Measurements from ENCODE around the gene INSIG1.

The INSIG1 gene

DNA sequence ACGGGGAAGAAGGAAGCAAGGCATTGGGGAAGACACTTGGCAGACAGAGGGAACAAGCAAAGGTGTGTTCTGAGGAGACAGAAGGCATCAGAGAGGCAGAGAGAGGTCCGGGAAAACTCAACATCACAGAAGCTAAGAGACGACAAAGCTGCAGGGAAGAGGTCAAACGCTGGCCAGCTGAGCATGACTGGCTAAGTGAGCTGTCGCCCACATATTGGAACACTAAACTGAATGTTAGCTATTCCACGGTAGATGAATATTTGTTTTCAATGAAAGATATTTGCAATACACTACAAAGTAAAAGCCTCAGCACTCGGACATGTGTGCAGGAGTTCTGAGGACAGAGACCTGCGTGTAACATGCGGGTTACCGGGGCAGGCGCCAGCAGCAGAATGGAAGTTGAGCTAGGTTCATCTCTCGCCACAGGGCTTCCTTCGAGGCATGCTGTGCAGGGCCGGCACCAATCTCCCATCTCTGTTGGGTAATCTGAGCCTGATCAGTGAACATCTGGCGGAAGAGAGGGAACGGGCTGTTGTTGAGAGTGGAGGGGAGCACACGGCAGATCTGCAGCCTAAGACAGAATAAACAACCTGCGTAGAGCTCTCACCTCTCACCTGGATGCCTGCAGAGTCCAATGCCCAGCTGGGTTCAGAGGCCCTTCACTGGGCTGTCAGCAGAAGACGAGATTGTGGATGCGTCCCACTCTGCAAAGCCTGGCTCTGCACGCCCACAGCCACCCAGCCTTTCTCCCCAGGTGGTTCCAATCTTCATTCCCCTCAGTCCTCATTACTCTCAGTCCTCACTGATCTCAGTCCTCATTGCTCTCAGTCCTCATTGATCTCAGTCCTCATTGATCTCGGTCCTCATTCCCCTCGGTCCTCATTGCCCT, 35.9 kb downstream of the INSIG1 start:
- no peak for DNase-seq

GRCh38 chr7:155336812-155337602, 39.3 kb downstream of the INSIG1 start:
- DNase-seq, result no peak

DNA sequence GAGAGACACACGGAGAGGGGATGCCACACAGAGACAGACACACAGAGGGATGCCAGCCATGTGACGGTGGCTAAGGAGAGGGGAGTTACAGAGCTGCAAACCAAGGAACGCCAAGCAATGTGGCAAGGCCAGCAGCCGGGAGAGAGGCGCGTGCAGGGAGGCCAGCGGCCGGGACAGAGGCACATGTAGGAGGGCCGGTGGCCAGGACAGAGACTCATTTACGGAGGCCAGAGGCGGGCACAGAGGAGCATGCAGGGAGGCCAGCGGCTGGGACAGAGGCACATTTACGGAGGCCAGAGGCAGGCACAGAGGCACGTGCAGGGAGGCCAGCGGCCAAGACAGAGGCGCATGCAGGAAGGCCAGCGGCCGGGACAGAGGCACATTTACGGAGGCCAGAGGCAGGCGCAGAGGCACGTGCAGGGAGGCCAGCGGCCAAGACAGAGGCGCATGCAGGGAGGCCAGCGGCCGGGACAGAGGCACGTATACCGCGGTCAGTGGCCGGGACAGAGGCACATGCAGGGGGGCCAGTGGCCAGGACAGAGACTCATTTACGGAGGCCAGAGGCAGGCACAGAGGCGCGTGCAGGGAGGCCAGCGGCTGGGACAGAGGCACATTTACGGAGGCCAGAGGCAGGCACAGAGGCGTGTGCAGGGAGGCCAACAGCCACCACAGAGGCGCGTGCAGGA, 40.4 kb downstream of the INSIG1 start:
- no peak for DNase-seq

- DNase-seq, result no peak
Measured at GRCh38 chr7:155338632-155339320, 41.1 kb downstream of the INSIG1 start.

DNA sequence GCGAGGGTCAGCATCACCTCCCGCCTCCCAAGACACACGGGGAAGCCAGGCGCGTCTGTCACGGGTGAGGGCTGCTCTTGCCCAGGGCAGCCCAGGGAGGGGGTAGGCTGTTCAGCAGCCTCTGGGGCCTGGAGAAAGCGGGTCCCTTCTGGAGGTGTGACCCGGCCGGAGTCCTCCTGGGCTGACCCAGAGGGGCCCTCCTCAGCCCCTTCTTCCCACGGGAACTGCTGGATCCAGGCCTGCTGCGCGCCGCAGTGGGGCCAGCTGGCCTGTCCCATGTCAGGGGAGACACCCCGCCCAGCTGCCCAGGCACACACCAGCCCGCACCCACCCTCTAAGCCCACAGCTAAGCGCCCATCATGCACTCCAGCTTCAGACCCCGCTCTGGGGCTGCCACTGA, 41.8 kb downstream of the INSIG1 start:
- DNase-seq, result no peak

GRCh38 chr7:155340071-155340531, 42.4 kb downstream of the INSIG1 start:
- no peak for DNase-seq

DNA sequence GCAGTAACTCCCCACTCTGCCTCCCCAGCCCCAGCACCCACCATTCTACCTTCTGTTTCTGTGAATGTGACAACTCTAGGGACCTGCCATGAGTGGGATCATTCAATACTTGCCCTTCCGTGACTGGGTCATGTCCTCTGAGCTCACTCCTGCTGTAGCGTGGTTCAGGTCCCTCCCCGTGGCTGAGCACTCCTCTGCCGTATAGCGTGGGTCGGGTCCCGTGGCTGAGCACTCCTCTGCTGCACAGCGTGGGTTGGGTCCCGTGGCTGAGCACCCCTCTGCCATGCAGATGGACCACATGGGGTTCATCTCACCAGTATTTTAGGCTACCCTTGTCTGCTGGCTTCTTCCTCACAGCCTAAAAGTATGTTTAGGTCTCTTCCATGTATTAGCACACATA, 43.0 kb downstream of the INSIG1 start:
- DNase-seq, result no peak

GRCh38 chr7:155341463-155341983, 43.8 kb downstream of the INSIG1 start:
- no peak for DNase-seq

- DNase-seq, result no peak
Measured at GRCh38 chr7:155342313-155342712, 44.6 kb downstream of the INSIG1 start.

GRCh38 chr7:155343150-155343549, 45.5 kb downstream of the INSIG1 start:
- no peak for DNase-seq

GRCh38 chr7:155343661-155344121, 46.0 kb downstream of the INSIG1 start:
- DNase-seq, result no peak

GRCh38 chr7:155344270-155344617, 46.6 kb downstream of the INSIG1 start:
- no peak for DNase-seq

- DNase-seq, result peak; percentile 71
Measured at GRCh38 chr7:155344618-155345433, 47.1 kb downstream of the INSIG1 start.

DNA sequence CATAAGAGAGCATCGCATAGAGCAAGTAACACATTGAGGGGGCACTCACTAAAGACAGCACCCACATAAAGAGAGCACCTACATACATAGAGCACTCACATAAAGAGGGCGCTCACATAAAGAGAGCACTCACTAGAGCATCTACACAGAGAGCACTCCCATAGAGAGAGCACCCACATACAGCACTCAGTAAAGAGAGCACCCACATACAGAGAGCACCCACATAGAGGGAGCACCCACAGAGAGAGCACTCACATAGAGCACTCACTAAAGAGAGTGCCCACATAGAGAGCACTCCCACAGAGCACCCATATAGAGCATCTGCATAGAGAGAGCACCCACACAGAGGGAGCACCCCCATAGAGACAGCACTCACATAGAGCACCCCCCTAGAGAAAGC, 47.8 kb downstream of the INSIG1 start:
- no peak for DNase-seq

- DNase-seq, result no peak
Measured at GRCh38 chr7:155346285-155346684, 48.6 kb downstream of the INSIG1 start.

DNA sequence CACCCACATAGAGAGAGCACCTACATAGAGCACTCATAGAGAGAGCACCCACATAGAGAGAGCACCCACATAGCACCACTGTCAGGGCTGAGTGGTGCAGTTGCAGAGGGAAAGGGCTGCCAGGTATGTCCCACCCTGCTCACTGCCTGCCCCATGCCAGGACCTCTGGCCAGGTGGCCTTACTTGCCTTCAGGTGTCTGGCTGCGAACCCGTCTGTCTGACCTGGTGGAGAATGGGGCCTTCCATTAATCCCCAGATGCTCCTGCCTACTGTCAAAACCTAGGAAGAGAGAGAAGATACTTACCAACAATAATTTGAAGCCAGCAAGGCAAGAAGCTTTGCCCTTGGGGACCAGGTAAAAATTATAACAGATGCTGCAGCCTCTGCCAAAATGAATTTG, 51.1 kb downstream of the INSIG1 start:
- DNase-seq, result no peak

DNA sequence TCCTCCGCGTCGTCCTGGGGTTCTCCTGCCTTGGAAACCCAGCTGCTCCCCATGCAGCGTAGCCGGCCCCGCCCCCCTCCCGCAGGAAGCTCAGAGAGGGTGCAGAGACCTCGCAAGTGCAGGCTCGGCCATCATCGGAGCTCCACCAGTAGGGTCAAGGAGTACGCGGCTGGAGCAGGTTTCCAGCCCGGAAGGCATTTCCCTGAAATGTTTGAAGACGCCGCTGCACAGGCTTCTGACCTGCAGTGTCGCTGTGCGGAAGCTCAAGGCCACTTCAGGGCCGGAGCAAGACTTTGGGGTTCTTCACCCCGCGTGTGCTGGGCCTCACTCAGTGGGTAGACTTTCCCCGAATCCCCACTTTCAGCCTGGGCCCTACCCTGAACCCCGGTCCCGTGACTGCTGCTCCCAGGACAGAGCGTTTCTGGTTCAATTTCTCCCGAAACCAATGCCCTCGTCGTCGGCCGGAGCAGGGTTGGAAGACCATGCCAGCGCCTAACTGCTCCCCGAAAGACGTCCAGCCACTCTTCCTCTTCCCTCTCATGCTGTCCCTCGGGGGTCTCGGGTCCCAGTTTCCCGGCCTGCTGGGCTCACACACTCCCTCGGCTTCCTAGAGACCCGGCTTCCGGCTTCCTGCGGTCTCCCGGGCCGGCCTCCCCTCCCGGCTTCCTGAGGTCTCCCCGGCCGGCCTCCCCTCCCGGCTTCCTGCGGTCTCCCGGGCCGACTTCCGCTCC, 52.1 kb downstream of the INSIG1 start:
- DNase-seq, result no peak

DNA sequence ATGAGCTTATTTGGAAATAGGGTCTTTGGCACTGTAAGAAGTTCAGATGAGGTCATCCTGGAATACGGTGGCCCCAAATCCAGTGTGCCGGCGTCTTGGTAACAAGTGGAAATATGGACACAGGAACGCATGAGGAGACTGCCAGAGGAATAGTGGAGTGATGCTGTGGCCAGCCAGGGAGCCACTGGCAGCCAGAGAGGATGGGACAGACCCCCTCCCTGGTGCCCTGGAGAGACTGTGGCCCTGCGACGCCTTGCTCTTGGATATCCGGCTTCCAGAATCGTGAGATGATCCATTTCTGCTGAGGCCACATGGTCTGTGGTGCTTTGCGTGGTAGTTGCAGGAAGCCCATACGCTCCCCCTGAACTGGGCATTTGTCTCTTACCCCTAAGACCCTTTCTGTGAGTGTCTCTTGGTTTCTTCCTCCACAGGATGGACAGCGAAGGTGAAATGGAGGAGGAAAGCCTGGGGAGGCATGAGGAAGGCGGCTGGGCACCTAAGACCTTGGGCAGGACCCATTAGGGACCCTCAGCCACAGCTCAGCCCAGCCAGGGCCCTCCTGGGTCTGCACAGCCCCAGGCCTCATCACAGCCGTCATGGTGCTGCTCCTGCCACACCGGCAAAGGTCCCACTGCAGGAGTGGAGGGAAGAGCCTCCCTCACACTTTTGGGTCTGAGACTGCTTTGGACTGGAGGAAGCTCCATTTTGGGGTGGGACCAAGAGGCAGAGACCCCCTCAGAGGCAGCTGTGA, 53.6 kb downstream of the INSIG1 start:
- DNase-seq, result no peak

DNA sequence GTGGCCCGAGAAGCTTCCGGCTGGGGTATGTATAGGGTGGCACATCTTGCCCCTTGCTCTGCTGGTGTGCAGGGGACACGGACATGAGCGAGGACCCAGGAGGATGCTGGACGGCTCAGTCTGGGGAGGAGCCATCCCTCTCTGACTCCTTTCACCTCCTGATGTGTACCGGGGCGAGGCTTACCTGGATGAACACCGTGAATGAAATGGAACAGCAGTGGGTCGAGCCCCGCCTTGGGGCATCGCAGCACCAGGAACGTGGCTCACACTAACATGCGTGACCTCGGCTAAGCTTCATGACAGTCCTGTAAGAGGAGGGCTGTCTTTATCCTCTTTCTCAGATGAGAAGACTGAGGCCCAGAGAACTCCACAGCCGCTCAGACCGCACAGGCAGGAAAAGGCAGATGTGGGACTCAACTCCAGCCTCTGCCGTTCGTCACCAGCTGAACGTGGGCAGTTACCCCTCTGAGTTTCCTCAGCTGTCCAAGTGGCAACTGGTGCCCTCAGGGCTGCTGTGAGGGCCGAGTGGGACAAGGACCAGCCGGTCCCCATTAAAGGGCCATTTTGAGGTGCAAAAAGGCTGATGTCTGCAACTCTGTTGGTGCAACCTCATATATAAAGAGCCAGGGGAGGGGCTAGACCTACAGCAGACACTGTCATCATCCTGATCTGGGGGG, 54.5 kb downstream of the INSIG1 start:
- DNase-seq, result no peak

DNA sequence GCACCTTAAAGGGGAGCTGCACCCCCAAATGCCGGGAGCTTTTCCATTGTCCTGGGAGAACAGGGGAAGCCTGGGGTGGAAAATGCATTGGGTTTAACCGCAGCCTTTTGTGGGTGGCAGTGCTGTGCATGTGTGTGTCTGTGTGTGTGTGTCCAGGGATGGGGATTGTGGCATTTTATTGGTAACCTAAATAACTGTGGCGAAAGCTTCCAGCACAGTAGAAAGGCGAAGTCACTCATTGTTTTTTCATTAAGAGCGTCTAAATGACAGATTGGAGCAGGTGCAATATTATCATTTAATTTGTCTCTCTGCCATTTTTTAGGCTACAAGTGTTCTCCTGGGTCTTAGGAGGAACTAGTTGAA, 55.1 kb downstream of the INSIG1 start:
- DNase-seq, result no peak
